Measurements from ENCODE around the gene XCR1.

XCR1 gene

DNA sequence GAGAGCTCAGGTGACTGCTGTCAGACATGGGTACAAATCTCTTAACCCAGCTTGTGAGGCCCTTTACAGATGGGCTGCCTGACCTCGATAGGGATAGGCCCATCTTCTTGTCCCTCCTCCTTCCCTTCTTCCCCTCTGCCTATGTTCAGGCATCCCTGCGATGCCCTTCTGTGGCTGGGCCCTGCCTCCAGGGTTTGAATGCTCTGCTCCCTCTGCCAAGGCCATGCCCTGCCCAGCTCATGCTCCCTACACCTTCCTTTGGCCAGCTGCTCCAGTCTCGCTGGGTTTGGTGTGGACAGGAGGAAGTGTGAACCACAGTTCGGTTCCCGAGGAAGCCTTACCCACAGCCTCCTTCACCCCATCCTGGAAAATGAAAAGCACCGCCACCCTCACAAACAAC, 35.9 kb downstream of the XCR1 start:
- H2BK120ac ChIP-seq (ENCODE audit: low read depth, low read length), result no peak overlapping the region
- no peak overlapping the region for H3K18ac ChIP-seq (ENCODE audit: low read length)
- H3K27me3 ChIP-seq (ENCODE audit: control insufficient read depth in 3 of 3, insufficient read depth in 3 of 3, low read depth in 1 of 3, low read length in 3 of 3), result peaks cover 0 to 3% (median 0%) of the 10 kb centered on the region in 3 experiments
- H3K9me3 ChIP-seq (replicated peaks in 1 of 2; ENCODE audit: control insufficient read depth in 2 of 2, insufficient read depth in 1 of 2, low read depth in 1 of 2, low read length in 2 of 2), result no peaks in the 10 kb centered on the region
- no peak overlapping the region for H4K8ac ChIP-seq (ENCODE audit: low read depth, low read length)
- H2BK12ac ChIP-seq (ENCODE audit: low read length), result no peak overlapping the region
- no peak for DNase-seq (ENCODE audit: low spot score)
- H3K4me1 ChIP-seq (ENCODE audit: control insufficient read depth in 2 of 2, insufficient read depth in 1 of 2, low read depth in 1 of 2, low read length in 2 of 2), result peaks cover 7 to 11% of the 10 kb centered on the region in 2 donors
- H3K79me1 ChIP-seq (ENCODE audit: low read depth, low read length), result peaks cover 3% of the 10 kb centered on the region
- H3K9ac ChIP-seq (ENCODE audit: low read depth, low read length, poor library complexity), result no peak overlapping the region
- H4K91ac ChIP-seq (ENCODE audit: low read depth, low read length, poor library complexity), result no peak overlapping the region
- H3K27ac ChIP-seq (replicated peaks; ENCODE audit: low read length), result no peak overlapping the region
- H3K36me3 ChIP-seq (replicated peaks in 1 of 2; ENCODE audit: control insufficient read depth in 2 of 2, insufficient read depth in 2 of 2, low read length in 2 of 2), result peaks cover 0 to 2% of the 10 kb centered on the region in 2 donors
- H3K4me2 ChIP-seq (ENCODE audit: insufficient read depth, low read length, poor library complexity, severe bottlenecking), result no peak overlapping the region
- no peak overlapping the region for H2AK5ac ChIP-seq (ENCODE audit: low read depth, low read length)
- no peak overlapping the region for H3K4me3 ChIP-seq (ENCODE audit: low read length in 2 of 2)
- no peak overlapping the region for H3K23ac ChIP-seq (ENCODE audit: low read depth, low read length, poor library complexity)
- no peak overlapping the region for H3K14ac ChIP-seq (ENCODE audit: low read length)
- no CpG with 5 or more reads among the region's 6 CpGs for WGBS, 2 donors (ENCODE audit: extremely low coverage in 2 of 2, insufficient read length in 2 of 2, insufficient replicate concordance in 1 of 2)
- no peak overlapping the region for H2AFZ ChIP-seq (ENCODE audit: low read length)
- no peak overlapping the region for H2BK15ac ChIP-seq (ENCODE audit: low read length)
- H2BK5ac ChIP-seq (ENCODE audit: low read length), result no peak overlapping the region
- no peak overlapping the region for H3K4ac ChIP-seq (ENCODE audit: low read length)

DNA sequence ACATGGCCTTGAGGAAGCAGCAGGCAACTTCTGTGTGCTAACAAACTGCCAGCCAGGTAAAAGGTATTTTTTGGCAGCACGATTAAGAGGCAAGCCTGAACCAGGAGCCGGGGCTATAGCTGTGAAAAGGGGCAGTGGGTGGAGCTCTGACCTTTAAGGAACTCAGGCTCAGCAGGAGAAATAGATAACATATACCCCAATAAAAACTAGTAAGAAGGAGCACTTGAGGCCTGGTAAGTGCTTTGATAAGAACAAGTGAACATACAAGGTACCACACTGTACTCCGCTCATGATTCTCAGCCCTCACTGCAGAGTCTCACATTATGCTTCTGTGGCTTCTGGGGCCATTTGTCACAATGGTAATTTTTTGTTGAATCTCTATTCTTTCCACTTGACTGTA, 37.1 kb downstream of the XCR1 start:
- H3K4me3 ChIP-seq (ENCODE audit: low read length in 2 of 2), result no peak overlapping the region
- no peak overlapping the region for H3K27ac ChIP-seq (replicated peaks; ENCODE audit: low read length)
- no peak overlapping the region for H3K4me2 ChIP-seq (ENCODE audit: insufficient read depth, low read length, poor library complexity, severe bottlenecking)
- H3K9ac ChIP-seq (ENCODE audit: low read depth, low read length, poor library complexity), result no peak overlapping the region
- H3K27me3 ChIP-seq (ENCODE audit: control insufficient read depth in 3 of 3, insufficient read depth in 3 of 3, low read depth in 1 of 3, low read length in 3 of 3), result no peaks in the 10 kb centered on the region
- H2BK120ac ChIP-seq (ENCODE audit: low read depth, low read length), result no peak overlapping the region
- H2AFZ ChIP-seq (ENCODE audit: low read length), result no peak overlapping the region
- no peak for DNase-seq (ENCODE audit: low spot score)
- H4K8ac ChIP-seq (ENCODE audit: low read depth, low read length), result no peak overlapping the region
- no peak overlapping the region for H2BK12ac ChIP-seq (ENCODE audit: low read length)
- H3K18ac ChIP-seq (ENCODE audit: low read length), result no peak overlapping the region
- H3K14ac ChIP-seq (ENCODE audit: low read length), result no peak overlapping the region
- peaks cover 7 to 9% of the 10 kb centered on the region in 2 donors for H3K4me1 ChIP-seq (ENCODE audit: control insufficient read depth in 2 of 2, insufficient read depth in 1 of 2, low read depth in 1 of 2, low read length in 2 of 2)
- H2BK15ac ChIP-seq (ENCODE audit: low read length), result no peak overlapping the region
- H2AK5ac ChIP-seq (ENCODE audit: low read depth, low read length), result no peak overlapping the region
- no peak overlapping the region for H3K23ac ChIP-seq (ENCODE audit: low read depth, low read length, poor library complexity)
- no peak overlapping the region for H2BK5ac ChIP-seq (ENCODE audit: low read length)
- no peak overlapping the region for H3K4ac ChIP-seq (ENCODE audit: low read length)
- H3K79me1 ChIP-seq (ENCODE audit: low read depth, low read length), result peaks cover 3% of the 10 kb centered on the region
- H4K91ac ChIP-seq (ENCODE audit: low read depth, low read length, poor library complexity), result no peak overlapping the region
- no peaks in the 10 kb centered on the region for H3K9me3 ChIP-seq (replicated peaks in 1 of 2; ENCODE audit: control insufficient read depth in 2 of 2, insufficient read depth in 1 of 2, low read depth in 1 of 2, low read length in 2 of 2)
- no CpG with 5 or more reads among the region's 3 CpGs for WGBS, 2 donors (ENCODE audit: extremely low coverage in 2 of 2, insufficient read length in 2 of 2, insufficient replicate concordance in 1 of 2)
- peaks cover 2 to 3% of the 10 kb centered on the region in 2 donors for H3K36me3 ChIP-seq (replicated peaks in 1 of 2; ENCODE audit: control insufficient read depth in 2 of 2, insufficient read depth in 2 of 2, low read length in 2 of 2)

DNA sequence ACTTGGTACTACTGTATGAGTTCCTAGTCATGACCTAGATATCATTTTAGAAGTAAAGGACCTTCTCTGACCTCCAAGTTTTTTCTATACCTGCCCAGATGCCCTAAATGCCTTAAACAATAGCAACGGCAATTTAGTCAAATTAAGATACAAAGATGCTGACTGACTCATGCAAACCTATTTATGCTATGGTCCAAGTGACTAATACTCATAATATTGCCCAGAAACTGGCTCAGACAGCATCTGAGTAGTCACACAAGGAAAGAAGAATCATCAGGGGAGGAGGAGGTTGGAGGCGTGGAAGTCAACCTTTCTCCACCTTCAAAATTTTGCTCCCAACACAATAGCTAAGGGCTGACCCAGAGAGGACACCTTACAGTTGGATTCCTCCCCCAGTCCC, 38.5 kb downstream of the XCR1 start:
- Histone ChIP-seq H3K9ac (ENCODE audit: low read depth, low read length, poor library complexity) (no peak overlapping the region), H3K79me1 (ENCODE audit: low read depth, low read length) (peaks cover 3% of the 10 kb centered on the region), H4K8ac (ENCODE audit: low read depth, low read length) (no peak overlapping the region), H3K23ac (ENCODE audit: low read depth, low read length, poor library complexity) (no peak overlapping the region), H2BK120ac (ENCODE audit: low read depth, low read length) (no peak overlapping the region), H3K4me2 (ENCODE audit: insufficient read depth, low read length, poor library complexity, severe bottlenecking) (no peak overlapping the region), H3K4me3 (ENCODE audit: low read length in 2 of 2) (no peak overlapping the region), H2BK5ac (ENCODE audit: low read length) (no peak overlapping the region), H2AK5ac (ENCODE audit: low read depth, low read length) (no peak overlapping the region), H3K36me3 (replicated peaks in 1 of 2; ENCODE audit: control insufficient read depth in 2 of 2, insufficient read depth in 2 of 2, low read length in 2 of 2) (peaks cover 8 to 17% of the 10 kb centered on the region in 2 donors), H3K27me3 (ENCODE audit: control insufficient read depth in 3 of 3, insufficient read depth in 3 of 3, low read depth in 1 of 3, low read length in 3 of 3) (no peaks in the 10 kb centered on the region), H3K27ac (replicated peaks; ENCODE audit: low read length) (no peak overlapping the region), H3K4ac (ENCODE audit: low read length) (no peak overlapping the region), H2BK15ac (ENCODE audit: low read length) (no peak overlapping the region), H3K18ac (ENCODE audit: low read length) (no peak overlapping the region), H2AFZ (ENCODE audit: low read length) (no peak overlapping the region), H3K4me1 (ENCODE audit: control insufficient read depth in 2 of 2, insufficient read depth in 1 of 2, low read depth in 1 of 2, low read length in 2 of 2) (peaks cover 5 to 6% of the 10 kb centered on the region in 2 donors), H3K9me3 (replicated peaks in 1 of 2; ENCODE audit: control insufficient read depth in 2 of 2, insufficient read depth in 1 of 2, low read depth in 1 of 2, low read length in 2 of 2) (no peaks in the 10 kb centered on the region), H3K14ac (ENCODE audit: low read length) (no peak overlapping the region), H2BK12ac (ENCODE audit: low read length) (no peak overlapping the region), H4K91ac (ENCODE audit: low read depth, low read length, poor library complexity) (no peak overlapping the region)
- no peak for DNase-seq (ENCODE audit: low spot score)
- no CpG with 5 or more reads among the region's 2 CpGs for WGBS, 2 donors (ENCODE audit: extremely low coverage in 2 of 2, insufficient read length in 2 of 2, insufficient replicate concordance in 1 of 2)

GRCh38 chr3:45988362-45988761, 38.9 kb downstream of the XCR1 start:
- WGBS, 2 donors (ENCODE audit: extremely low coverage in 2 of 2, insufficient read length in 2 of 2, insufficient replicate concordance in 1 of 2), result no CpG with 5 or more reads among the region's 4 CpGs
- H3K4me1 ChIP-seq (ENCODE audit: control insufficient read depth in 2 of 2, insufficient read depth in 1 of 2, low read depth in 1 of 2, low read length in 2 of 2), result peaks cover 3 to 6% of the 10 kb centered on the region in 2 donors

More at GRCh38 chr3:45988362-45988761, 38.9 kb downstream of the XCR1 start:
- Histone ChIP-seq H3K36me3 (replicated peaks in 1 of 2; ENCODE audit: control insufficient read depth in 2 of 2, insufficient read depth in 2 of 2, low read length in 2 of 2) (peaks cover 11 to 21% of the 10 kb centered on the region in 2 donors), H3K14ac (ENCODE audit: low read length) (no peak overlapping the region), H3K18ac (ENCODE audit: low read length) (no peak overlapping the region), H3K9ac (ENCODE audit: low read depth, low read length, poor library complexity) (no peak overlapping the region), H2BK15ac (ENCODE audit: low read length) (no peak overlapping the region), H2BK5ac (ENCODE audit: low read length) (no peak overlapping the region), H3K23ac (ENCODE audit: low read depth, low read length, poor library complexity) (no peak overlapping the region), H3K79me1 (ENCODE audit: low read depth, low read length) (peaks cover 3% of the 10 kb centered on the region), H2BK12ac (ENCODE audit: low read length) (no peak overlapping the region), H3K4me3 (ENCODE audit: low read length in 2 of 2) (no peak overlapping the region), H3K27ac (replicated peaks; ENCODE audit: low read length) (no peak overlapping the region), H3K9me3 (replicated peaks in 1 of 2; ENCODE audit: control insufficient read depth in 2 of 2, insufficient read depth in 1 of 2, low read depth in 1 of 2, low read length in 2 of 2) (no peaks in the 10 kb centered on the region), H3K4me2 (ENCODE audit: insufficient read depth, low read length, poor library complexity, severe bottlenecking) (no peak overlapping the region), H3K27me3 (ENCODE audit: control insufficient read depth in 3 of 3, insufficient read depth in 3 of 3, low read depth in 1 of 3, low read length in 3 of 3) (no peaks in the 10 kb centered on the region), H4K8ac (ENCODE audit: low read depth, low read length) (no peak overlapping the region), H2AK5ac (ENCODE audit: low read depth, low read length) (no peak overlapping the region), H4K91ac (ENCODE audit: low read depth, low read length, poor library complexity) (no peak overlapping the region), H2AFZ (ENCODE audit: low read length) (no peak overlapping the region), H2BK120ac (ENCODE audit: low read depth, low read length) (no peak overlapping the region), H3K4ac (ENCODE audit: low read length) (no peak overlapping the region)
- DNase-seq (ENCODE audit: low spot score), result no peak

Data from neuronal stem cell (in vitro differentiated cells).